HCEC 1CT (cell line): Measurements from ENCODE around the gene UBE2E1.
"Not testable (repeated sequence)": the region's sequence is repeated elsewhere in the genome, so short reads cannot be mapped to it uniquely, and the experiment has no call there.

Source experiments
- DNase-seq: peaks from one replicate; pipeline ENCODE4 v3.0.0-alpha.2; 2017

Gene UBE2E1

GRCh38 chr3:23884481-23884880 lies 78.7 kb downstream of the UBE2E1 start:
- peak; percentile 3 for DNase-seq

- DNase-seq: no peak
Measured at GRCh38 chr3:23885210-23885609, 79.5 kb downstream of the UBE2E1 start.

GRCh38 chr3:23886311-23886710 lies 80.6 kb downstream of the UBE2E1 start:
- no peak for DNase-seq

- DNase-seq: peak; percentile 38
Measured at GRCh38 chr3:23888617-23889228, 83.0 kb downstream of the UBE2E1 start.

GRCh38 chr3:23889386-23889785 lies 83.6 kb downstream of the UBE2E1 start:
- DNase-seq: no peak

GRCh38 chr3:23889950-23890349 lies 84.2 kb downstream of the UBE2E1 start:
- DNase-seq: no peak

GRCh38 chr3:23894254-23895061 lies 88.7 kb downstream of the UBE2E1 start:
- no peak for DNase-seq

GRCh38 chr3:23895181-23895580 lies 89.4 kb downstream of the UBE2E1 start:
- DNase-seq: no peak

GRCh38 chr3:23900744-23901143 lies 95.0 kb downstream of the UBE2E1 start:
- DNase-seq: peak; percentile 62

GRCh38 chr3:23904545-23904944 lies 98.8 kb downstream of the UBE2E1 start:
- DNase-seq: no peak

GRCh38 chr3:23909341-23909740 lies 103.6 kb downstream of the UBE2E1 start:
- DNase-seq: no peak

- no peak for DNase-seq
Measured at GRCh38 chr3:23911397-23911796, 105.6 kb downstream of the UBE2E1 start.

GRCh38 chr3:23912335-23912734 lies 106.6 kb downstream of the UBE2E1 start:
- DNase-seq: not testable (repeated sequence)

- no peak for DNase-seq
Measured at GRCh38 chr3:23913182-23913581, 107.4 kb downstream of the UBE2E1 start.

- no peak for DNase-seq
Measured at GRCh38 chr3:23913873-23914743, 108.4 kb downstream of the UBE2E1 start.

GRCh38 chr3:23915537-23916108 lies 109.9 kb downstream of the UBE2E1 start:
- no peak for DNase-seq

- peak; percentile 23 for DNase-seq
Measured at GRCh38 chr3:23916152-23916885, 110.6 kb downstream of the UBE2E1 start.

- peak; percentile 98 for DNase-seq
Measured at GRCh38 chr3:23916886-23917678, 111.3 kb downstream of the UBE2E1 start, which contains the start of the genes NKIRAS1 and RPL15. TSS of gene NKIRAS1 (minus strand) at chr3:23916990. CDS start at chr3:23910904, 6,086 bp downstream. TSS of gene RPL15 (plus strand) at chr3:23917132. CDS start at chr3:23917860, 728 bp downstream.

GRCh38 chr3:23917679-23918303 lies 112.0 kb downstream of the UBE2E1 start:
- DNase-seq: peak; percentile 59

- not testable (repeated sequence) for DNase-seq
Measured at GRCh38 chr3:23918331-23918730, 112.6 kb downstream of the UBE2E1 start.

GRCh38 chr3:23919628-23920027 lies 113.9 kb downstream of the UBE2E1 start:
- DNase-seq: no peak
